ENCODE results near the gene SWT1.
A peak's percentile ranks its signal among the peaks of the same experiment; 100 is the strongest.

The SWT1 gene

GRCh38 chr1:185284533-185285276 lies 127.7 kb downstream of the SWT1 start:
- Histone ChIP-seq H3K9ac (ENCODE audit: low read depth, low read length) (no peak overlapping the region), H3K4me1 (ENCODE audit: insufficient read depth, low read length) (peaks cover 15% of the 10 kb centered on the region), H3K27ac (ENCODE audit: low read length) (no peak overlapping the region), H3K27me3 (ENCODE audit: insufficient read depth, low read length, poor library complexity) (no peaks in the 10 kb centered on the region), H3K9me3 (ENCODE audit: insufficient read depth, low read length, severe bottlenecking) (no peaks in the 10 kb centered on the region), H4K20me1 (ENCODE audit: insufficient read depth, low read length) (no peaks in the 10 kb centered on the region), H2AFZ (ENCODE audit: low read depth, low read length) (no peak overlapping the region), H3K4me2 (ENCODE audit: insufficient read depth, low read length) (no peak overlapping the region), H3K4me3 (ENCODE audit: low read depth in 1 of 2, low read length in 2 of 2) (no peak overlapping the region), H3K36me3 (ENCODE audit: insufficient read depth, low read length) (no peaks in the 10 kb centered on the region), H3K79me2 (ENCODE audit: insufficient read depth, low read length) (no peaks in the 10 kb centered on the region)
- no peak for DNase-seq
- ATAC-seq (ENCODE audit: insufficient read depth, low read depth): 0 out of 3 replicates have a peak, but pooled peaks have one; percentile 22
- TF ChIP-seq CTCF (IDR thresholded peaks at IDR 0.05; ENCODE audit: borderline replicate concordance, extremely low read depth, low read length, poor library complexity, severe bottlenecking): no peak
- no peak for TF ChIP-seq EZH2 (IDR thresholded peaks at IDR 0.05; ENCODE audit: borderline replicate concordance, low read depth, low read length, severe bottlenecking)

GRCh38 chr1:185287451-185287850 lies 130.5 kb downstream of the SWT1 start:
- H2AFZ ChIP-seq (ENCODE audit: low read depth, low read length): no peak overlapping the region
- H3K4me1 ChIP-seq (ENCODE audit: insufficient read depth, low read length): no peaks in the 10 kb centered on the region
- ATAC-seq (ENCODE audit: insufficient read depth, low read depth): no peak
- H3K27me3 ChIP-seq (ENCODE audit: insufficient read depth, low read length, poor library complexity): no peaks in the 10 kb centered on the region
- H3K9ac ChIP-seq (ENCODE audit: low read depth, low read length): no peak overlapping the region
- no peak overlapping the region for H3K4me3 ChIP-seq (ENCODE audit: low read depth in 1 of 2, low read length in 2 of 2)
- no peak overlapping the region for H3K27ac ChIP-seq (ENCODE audit: low read length)
- no peaks in the 10 kb centered on the region for H4K20me1 ChIP-seq (ENCODE audit: insufficient read depth, low read length)
- H3K4me2 ChIP-seq (ENCODE audit: insufficient read depth, low read length): no peak overlapping the region
- no peaks in the 10 kb centered on the region for H3K9me3 ChIP-seq (ENCODE audit: insufficient read depth, low read length, severe bottlenecking)
- TF ChIP-seq EZH2 (IDR thresholded peaks at IDR 0.05; ENCODE audit: borderline replicate concordance, low read depth, low read length, severe bottlenecking) (no peak), CTCF (IDR thresholded peaks at IDR 0.05; ENCODE audit: borderline replicate concordance, extremely low read depth, low read length, poor library complexity, severe bottlenecking) (no peak)
- H3K36me3 ChIP-seq (ENCODE audit: insufficient read depth, low read length): peaks cover 4% of the 10 kb centered on the region; the same call in 1 of the 2 replicates
- no peaks in the 10 kb centered on the region for H3K79me2 ChIP-seq (ENCODE audit: insufficient read depth, low read length)
- no peak for DNase-seq

- Histone ChIP-seq H3K9ac (ENCODE audit: low read depth, low read length) (no peak overlapping the region), H3K4me3 (ENCODE audit: low read depth in 1 of 2, low read length in 2 of 2) (no peak overlapping the region), H3K27ac (ENCODE audit: low read length) (no peak overlapping the region), H3K79me2 (ENCODE audit: insufficient read depth, low read length) (no peaks in the 10 kb centered on the region), H3K4me1 (ENCODE audit: insufficient read depth, low read length) (no peaks in the 10 kb centered on the region), H3K36me3 (ENCODE audit: insufficient read depth, low read length) (peaks cover 4% of the 10 kb centered on the region; the same call in 1 of the 2 replicates), H3K9me3 (ENCODE audit: insufficient read depth, low read length, severe bottlenecking) (no peaks in the 10 kb centered on the region), H4K20me1 (ENCODE audit: insufficient read depth, low read length) (no peaks in the 10 kb centered on the region; the same call in 1 of the 2 replicates), H3K27me3 (ENCODE audit: insufficient read depth, low read length, poor library complexity) (no peaks in the 10 kb centered on the region), H2AFZ (ENCODE audit: low read depth, low read length) (no peak overlapping the region), H3K4me2 (ENCODE audit: insufficient read depth, low read length) (no peak overlapping the region)
- DNase-seq: no peak
- no peak for ATAC-seq (ENCODE audit: insufficient read depth, low read depth)
- TF ChIP-seq CTCF (IDR thresholded peaks at IDR 0.05; ENCODE audit: borderline replicate concordance, extremely low read depth, low read length, poor library complexity, severe bottlenecking) (no peak), EZH2 (IDR thresholded peaks at IDR 0.05; ENCODE audit: borderline replicate concordance, low read depth, low read length, severe bottlenecking) (no peak)
These were observed 131.5 kb downstream of the SWT1 start for GRCh38 chr1:185288435-185288834.
